Adrenal gland (tissue), 5 donors: ENCODE measurements around the gene SRC.

ENCODE experiments used
- POLR2A ChIP-seq, 2 donors: fragments of 450-650 bp; IDR thresholded peaks; one replicate each; pipeline ENCODE4 v1.6.1; 2017; ENCODE audit warnings: antibody characterized with exemption in 2 of 2, mild to moderate bottlenecking in 2 of 2, moderate library complexity in 1 of 2
- TF ChIP-seq, protein P1 (sequence below), 6 experiments: fragments of 450-650 bp in 4 of 6; fragments of 200-600 bp in 2 of 6; sonication (generic) in 1 of 6; IDR thresholded peaks; 1 replicate in 5 of 6; 2 replicates in 1 of 6; pipeline versions ENCODE4 v1.5.1 to v1.8.0; 2016 to 2021; ENCODE audit warnings: antibody characterized with exemption in 6 of 6, mild to moderate bottlenecking in 2 of 6, moderate library complexity in 1 of 6
- donor health status: DM: no; HTN: no; CAD: no.

- TF ChIP-seq, protein P1, sequence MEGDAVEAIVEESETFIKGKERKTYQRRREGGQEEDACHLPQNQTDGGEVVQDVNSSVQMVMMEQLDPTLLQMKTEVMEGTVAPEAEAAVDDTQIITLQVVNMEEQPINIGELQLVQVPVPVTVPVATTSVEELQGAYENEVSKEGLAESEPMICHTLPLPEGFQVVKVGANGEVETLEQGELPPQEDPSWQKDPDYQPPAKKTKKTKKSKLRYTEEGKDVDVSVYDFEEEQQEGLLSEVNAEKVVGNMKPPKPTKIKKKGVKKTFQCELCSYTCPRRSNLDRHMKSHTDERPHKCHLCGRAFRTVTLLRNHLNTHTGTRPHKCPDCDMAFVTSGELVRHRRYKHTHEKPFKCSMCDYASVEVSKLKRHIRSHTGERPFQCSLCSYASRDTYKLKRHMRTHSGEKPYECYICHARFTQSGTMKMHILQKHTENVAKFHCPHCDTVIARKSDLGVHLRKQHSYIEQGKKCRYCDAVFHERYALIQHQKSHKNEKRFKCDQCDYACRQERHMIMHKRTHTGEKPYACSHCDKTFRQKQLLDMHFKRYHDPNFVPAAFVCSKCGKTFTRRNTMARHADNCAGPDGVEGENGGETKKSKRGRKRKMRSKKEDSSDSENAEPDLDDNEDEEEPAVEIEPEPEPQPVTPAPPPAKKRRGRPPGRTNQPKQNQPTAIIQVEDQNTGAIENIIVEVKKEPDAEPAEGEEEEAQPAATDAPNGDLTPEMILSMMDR (IDR thresholded peaks at IDR 0.05) = no peak
- no peak for TF ChIP-seq POLR2A (IDR thresholded peaks at IDR 0.05)
Measured at GRCh38 chr20:37348792-37349516, 3.0 kb downstream of the SRC start.
